Hepatocyte (in vitro differentiated cells): ENCODE measurements around the gene KCNC4. TPM values are rescaled to one million over a fixed set of nuclear protein-coding genes. Genes with fewer than 3 reads are reported as not detected.

ENCODE experiments used
- DNase-seq: peaks from one replicate; pipeline ENCODE4 v3.0.0-alpha.2; 2016; ENCODE audit warnings: low spot score
- H2AFZ ChIP-seq: fragments of 200-600 bp; sonication (generic); 2 replicates; pipeline ENCODE4 v1.6.0; 2016; ENCODE audit warnings: antibody characterized with exemption, mild to moderate bottlenecking
- H3K27ac ChIP-seq: fragments of 200-600 bp; sonication (generic); 2 replicates; pipeline ENCODE4 v1.5.1; 2016; ENCODE audit warnings: mild to moderate bottlenecking
- H3K27me3 ChIP-seq: fragments of 200-600 bp; sonication (generic); 2 replicates; pipeline ENCODE4 v1.6.1; 2016
- H3K36me3 ChIP-seq: fragments of 200-600 bp; sonication (generic); replicated peaks from 2 replicates; pipeline ENCODE4 v1.5.1; 2016; ENCODE audit warnings: low read depth; ENCODE audit not compliant: insufficient read depth
- H3K4me1 ChIP-seq: fragments of 200-600 bp; sonication (generic); 2 replicates; pipeline ENCODE4 v1.5.1; 2016; ENCODE audit warnings: mild to moderate bottlenecking, moderate library complexity; ENCODE audit not compliant: insufficient read depth
- H3K4me2 ChIP-seq: fragments of 200-600 bp; sonication (generic); 2 replicates; pipeline ENCODE4 v1.6.0; 2016
- H3K4me3 ChIP-seq: fragments of 200-600 bp; sonication (generic); 2 replicates; pipeline ENCODE4 v1.5.1; 2016; ENCODE audit warnings: mild to moderate bottlenecking
- H3K79me2 ChIP-seq: fragments of 200-600 bp; sonication (generic); 2 replicates; pipeline ENCODE4 v1.6.0; 2017; ENCODE audit warnings: mild to moderate bottlenecking
- H3K9me2 ChIP-seq: fragments of 200-600 bp; sonication (generic); replicated peaks from 2 replicates; pipeline ENCODE4 v1.6.0; 2017; ENCODE audit warnings: mild to moderate bottlenecking; ENCODE audit not compliant: insufficient read depth
- H3K9me3 ChIP-seq: fragments of 200-600 bp; sonication (generic); 2 replicates; pipeline ENCODE4 v1.5.1; 2016; ENCODE audit warnings: low read depth, mild to moderate bottlenecking
- H4K20me1 ChIP-seq: fragments of 200-600 bp; sonication (generic); 2 replicates; pipeline ENCODE4 v1.6.0; 2016; ENCODE audit warnings: mild to moderate bottlenecking; ENCODE audit not compliant: insufficient read depth, poor library complexity, severe bottlenecking
- EZH2 ChIP-seq: fragments of 200-600 bp; sonication (generic); IDR thresholded peaks from 2 replicates; pipeline ENCODE4 v1.6.1; 2016; ENCODE audit warnings: antibody characterized with exemption, mild to moderate bottlenecking, borderline replicate concordance
- EZH2phosphoT487 ChIP-seq: fragments of 200-600 bp; sonication (generic); IDR thresholded peaks from one replicate; pipeline ENCODE4 v1.6.1; 2018; ENCODE audit warnings: antibody characterized with exemption, mild to moderate bottlenecking, low read depth, moderate library complexity; ENCODE audit not compliant: unreplicated experiment, severe bottlenecking
- WGBS: methylation state at CpG from one replicate; pipeline ENCODE4 v1.1.6; 2016; ENCODE audit warnings: low lambda C conversion rate; ENCODE audit errors: missing lambda C conversion rate; 5-methylcytosine and 5-hydroxymethylcytosine counted together
- polyA plus RNA-seq: library from polyadenylated mRNA; unstranded; fragments of >200 nt; fragmentation: Nextera tagmentation; extraction: Ambion mirVana; gene quantifications from 2 replicates; pipeline ENCODE4 v1.2.1, GENCODE V29; 2016
- total RNA-seq: library from RNA; depleted of rRNA; stranded (reverse); fragments of >200 nt; gene quantifications from 2 replicates; pipeline ENCODE4 v1.2.3, GENCODE V29; 2014
- TF ChIP-seq, protein P1 (sequence below): fragments of 200-600 bp; sonication (generic); IDR thresholded peaks from 2 replicates; pipeline ENCODE4 v1.5.1; 2016; ENCODE audit warnings: antibody characterized with exemption, mild to moderate bottlenecking; ENCODE audit not compliant: poor library complexity

Gene KCNC4
- total and polyA plus RNA-seq, 2 experiments from 2014 or later = 1.3 to 4.6 TPM

DNA sequence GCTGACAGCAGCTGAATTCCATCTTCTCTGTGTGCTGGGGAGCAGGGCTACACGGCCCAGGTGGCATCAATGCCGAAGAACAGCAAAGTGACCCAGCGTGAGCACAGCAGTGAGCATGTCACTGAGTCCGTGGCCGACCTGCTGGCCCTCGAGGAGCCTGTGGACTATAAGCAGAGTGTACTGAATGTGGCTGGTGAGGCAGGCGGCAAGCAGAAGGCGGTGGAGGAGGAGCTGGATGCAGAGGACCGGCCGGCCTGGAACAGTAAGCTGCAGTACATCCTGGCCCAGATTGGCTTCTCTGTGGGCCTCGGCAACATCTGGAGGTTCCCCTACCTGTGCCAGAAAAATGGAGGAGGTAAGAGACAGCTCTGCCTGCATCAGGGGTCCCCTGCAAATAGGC is 43.3 kb upstream of the KCNC4 start:
- Histone ChIP-seq H3K27me3 (no peaks in the 10 kb centered on the region), H3K9me3 (no peaks in the 10 kb centered on the region), H3K27ac (no peak overlapping the region), H3K4me3 (no peak overlapping the region), H4K20me1 (no peaks in the 10 kb centered on the region), H3K79me2 (no peaks in the 10 kb centered on the region), H3K36me3 (no peaks in the 10 kb centered on the region), H3K9me2 (no peaks in the 10 kb centered on the region), H2AFZ (no peak overlapping the region), H3K4me1 (no peaks in the 10 kb centered on the region), H3K4me2 (no peak overlapping the region)
- TF ChIP-seq, protein P1, sequence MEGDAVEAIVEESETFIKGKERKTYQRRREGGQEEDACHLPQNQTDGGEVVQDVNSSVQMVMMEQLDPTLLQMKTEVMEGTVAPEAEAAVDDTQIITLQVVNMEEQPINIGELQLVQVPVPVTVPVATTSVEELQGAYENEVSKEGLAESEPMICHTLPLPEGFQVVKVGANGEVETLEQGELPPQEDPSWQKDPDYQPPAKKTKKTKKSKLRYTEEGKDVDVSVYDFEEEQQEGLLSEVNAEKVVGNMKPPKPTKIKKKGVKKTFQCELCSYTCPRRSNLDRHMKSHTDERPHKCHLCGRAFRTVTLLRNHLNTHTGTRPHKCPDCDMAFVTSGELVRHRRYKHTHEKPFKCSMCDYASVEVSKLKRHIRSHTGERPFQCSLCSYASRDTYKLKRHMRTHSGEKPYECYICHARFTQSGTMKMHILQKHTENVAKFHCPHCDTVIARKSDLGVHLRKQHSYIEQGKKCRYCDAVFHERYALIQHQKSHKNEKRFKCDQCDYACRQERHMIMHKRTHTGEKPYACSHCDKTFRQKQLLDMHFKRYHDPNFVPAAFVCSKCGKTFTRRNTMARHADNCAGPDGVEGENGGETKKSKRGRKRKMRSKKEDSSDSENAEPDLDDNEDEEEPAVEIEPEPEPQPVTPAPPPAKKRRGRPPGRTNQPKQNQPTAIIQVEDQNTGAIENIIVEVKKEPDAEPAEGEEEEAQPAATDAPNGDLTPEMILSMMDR = no peak
- TF ChIP-seq EZH2 (no peak), EZH2phosphoT487 (no peak)
- 92% methylated on average over 10 of the region's 11 CpGs for WGBS
- DNase-seq = no peak

DNA sequence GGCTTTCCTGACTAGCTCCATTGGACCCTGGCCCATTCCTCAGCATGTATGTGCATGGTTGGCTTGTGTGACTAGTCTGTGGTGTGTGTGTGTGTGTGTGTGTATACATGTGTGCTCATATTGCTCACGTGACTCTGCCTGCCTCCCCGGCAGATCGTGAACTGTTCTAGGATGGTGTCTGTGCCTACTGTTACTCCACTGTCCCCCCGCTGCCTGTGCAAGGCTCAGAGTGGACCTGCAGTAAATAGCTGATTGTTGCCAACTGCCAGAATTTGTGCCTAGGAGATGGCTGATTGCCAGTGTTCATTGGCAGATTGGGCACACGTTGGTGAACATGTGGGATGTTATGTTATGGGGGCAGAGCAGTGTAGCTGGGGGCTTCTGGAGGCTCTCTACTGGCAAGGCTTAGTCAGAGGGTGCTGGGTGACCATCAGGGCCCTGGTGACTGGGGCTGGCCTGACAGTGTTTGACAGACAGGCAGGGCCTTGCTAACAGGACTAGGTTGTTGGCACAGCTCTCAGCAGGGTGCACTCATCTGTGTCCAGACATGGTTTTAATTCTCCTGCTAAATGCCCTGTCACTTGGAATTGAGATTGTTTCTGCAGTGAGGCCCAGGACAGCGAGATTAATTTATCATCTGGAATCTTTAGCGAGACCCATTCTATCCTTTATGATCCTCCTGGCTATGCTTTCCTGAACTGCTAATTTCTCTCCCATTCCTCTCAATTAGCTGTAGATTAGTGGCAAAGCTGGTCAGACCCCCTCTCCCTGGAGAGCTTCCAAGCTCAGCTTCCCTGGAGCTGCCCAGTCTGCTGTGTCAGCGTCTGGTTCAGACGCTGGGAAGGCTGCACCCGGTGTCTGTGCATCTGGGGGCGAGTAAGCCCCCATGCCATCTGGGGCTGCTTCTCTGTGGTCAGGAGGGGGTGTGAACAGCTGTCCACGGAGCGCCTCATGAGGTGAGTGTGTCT is 39.1 kb upstream of the KCNC4 start:
- H3K27me3 ChIP-seq = no peaks in the 10 kb centered on the region
- H4K20me1 ChIP-seq = no peaks in the 10 kb centered on the region
- H2AFZ ChIP-seq = no peak overlapping the region
- H3K4me1 ChIP-seq = no peaks in the 10 kb centered on the region
- no peaks in the 10 kb centered on the region for H3K9me2 ChIP-seq
- no peak overlapping the region for H3K4me2 ChIP-seq
- H3K4me3 ChIP-seq = no peak overlapping the region
- H3K27ac ChIP-seq = no peak overlapping the region
- no peaks in the 10 kb centered on the region for H3K79me2 ChIP-seq
- H3K36me3 ChIP-seq = no peaks in the 10 kb centered on the region
- 60% methylated on average over 13 of the region's 13 CpGs for WGBS
- TF ChIP-seq, protein P1 = no peak
- TF ChIP-seq EZH2phosphoT487 = no peak
- TF ChIP-seq EZH2 = no peak
- H3K9me3 ChIP-seq = no peaks in the 10 kb centered on the region
- DNase-seq = no peak

DNA sequence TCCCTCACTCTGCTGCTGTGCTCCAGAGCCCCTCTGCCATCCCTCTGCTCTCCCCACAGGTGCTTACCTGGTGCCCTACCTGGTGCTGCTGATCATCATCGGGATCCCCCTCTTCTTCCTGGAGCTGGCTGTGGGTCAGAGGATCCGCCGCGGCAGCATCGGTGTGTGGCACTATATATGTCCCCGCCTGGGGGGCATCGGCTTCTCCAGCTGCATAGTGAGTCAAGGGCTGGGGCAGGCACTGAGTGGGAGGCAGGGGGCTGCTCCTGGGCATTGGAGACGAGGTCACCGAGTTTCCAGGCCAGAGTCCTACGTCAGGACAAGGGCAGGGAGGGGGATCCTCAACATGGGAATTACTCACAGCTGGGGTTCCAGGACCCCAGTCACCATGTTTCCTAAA is 38.1 kb upstream of the KCNC4 start:
- H3K27me3 ChIP-seq = no peaks in the 10 kb centered on the region
- no peaks in the 10 kb centered on the region for H3K9me2 ChIP-seq
- H2AFZ ChIP-seq = no peak overlapping the region
- no peak overlapping the region for H3K4me3 ChIP-seq
- no peak overlapping the region for H3K4me2 ChIP-seq
- no peak for DNase-seq
- no peaks in the 10 kb centered on the region for H3K79me2 ChIP-seq
- no peaks in the 10 kb centered on the region for H4K20me1 ChIP-seq
- no peak overlapping the region for H3K27ac ChIP-seq
- H3K36me3 ChIP-seq = no peaks in the 10 kb centered on the region
- no peak for TF ChIP-seq EZH2
- TF ChIP-seq, protein P1 = no peak
- no peak for TF ChIP-seq EZH2phosphoT487
- H3K9me3 ChIP-seq = no peaks in the 10 kb centered on the region
- no peaks in the 10 kb centered on the region for H3K4me1 ChIP-seq
- 90% methylated on average over 10 of the region's 10 CpGs for WGBS
